K562 (cell line): ENCODE measurements around the gene CCDC116. TPM values are rescaled to one million over a fixed set of nuclear protein-coding genes. Genes with fewer than 3 reads are reported as not detected.
A peak's percentile ranks its signal among the peaks of the same experiment; 100 is the strongest.

Experiments used
- ARID1B ChIP-seq: fragments of 450-650 bp; IDR thresholded peaks from 2 replicates; pipeline ENCODE4 v1.6.1; 2016; ENCODE audit warnings: antibody characterized with exemption, mild to moderate bottlenecking, inconsistent platforms
- CCNT2 ChIP-seq: IDR thresholded peaks from 2 replicates; pipeline ENCODE4 v1.6.1; 2011; ENCODE audit warnings: borderline replicate concordance, low read depth, mild to moderate bottlenecking, moderate library complexity, mixed read lengths, low read length; ENCODE audit not compliant: insufficient read length; ENCODE audit errors: extremely low read depth
- DMBX1 ChIP-seq: fragments of 250-450 bp; sonication (Bioruptor Pico); IDR thresholded peaks from 2 replicates; pipeline ENCODE4 v1.8.0; 2022; ENCODE audit warnings: inconsistent platforms, mild to moderate bottlenecking, moderate library complexity, borderline replicate concordance
- E2F3 ChIP-seq: fragments of 250-450 bp; sonication (Bioruptor Pico); IDR thresholded peaks from 2 replicates; pipeline ENCODE4 v1.4.0; 2020; ENCODE audit warnings: mild to moderate bottlenecking
- EGR1 ChIP-seq: fragments of 450-650 bp; conservative IDR thresholded peaks from 2 replicates; pipeline ENCODE4 v1.6.1; 2017; ENCODE audit warnings: mild to moderate bottlenecking
- MAFF ChIP-seq: IDR thresholded peaks from 2 replicates; pipeline ENCODE4 v1.6.1; 2012; ENCODE audit warnings: low read length, improper control_type of control experiment
- MTA1 ChIP-seq: fragments of 450-650 bp; IDR thresholded peaks from 2 replicates; pipeline ENCODE4 v1.6.1; 2017; ENCODE audit warnings: borderline replicate concordance
- PML ChIP-seq: IDR thresholded peaks from 2 replicates; pipeline ENCODE4 v1.6.1; 2012; ENCODE audit warnings: low read length, inconsistent platforms
- PYGO2 ChIP-seq: fragments of 450-650 bp; IDR thresholded peaks from 2 replicates; pipeline ENCODE4 v1.6.1; 2016; ENCODE audit warnings: mild to moderate bottlenecking, missing genetic modification characterization, moderate library complexity, missing compliant biosample characterization
- RBFOX2 ChIP-seq: fragments of 200-400 bp; formaldehyde crosslinking; IDR thresholded peaks from 2 replicates; pipeline ENCODE4 v1.6.1; 2017; ENCODE audit warnings: low read depth, mild to moderate bottlenecking, low read length, moderate library complexity
- TAF9B ChIP-seq: fragments of 450-650 bp; IDR thresholded peaks from 2 replicates; pipeline ENCODE4 v1.6.1; 2018; ENCODE audit warnings: mild to moderate bottlenecking; ENCODE audit not compliant: partially characterized antibody
- TRIM25 ChIP-seq: fragments of 450-650 bp; IDR thresholded peaks from 2 replicates; pipeline ENCODE4 v1.7.0; 2016; ENCODE audit warnings: borderline replicate concordance
- USF1 ChIP-seq: sonication (generic); formaldehyde crosslinking; IDR thresholded peaks from 2 replicates; pipeline ENCODE4 v1.9.0; 2022; ENCODE audit warnings: mild to moderate bottlenecking, missing genetic modification reagents
- ZNF311 ChIP-seq: fragments of 250-450 bp; sonication (Bioruptor Pico); IDR thresholded peaks from 2 replicates; pipeline ENCODE4 v1.4.0; 2020; ENCODE audit warnings: mild to moderate bottlenecking, moderate library complexity
- ZNF766 ChIP-seq: fragments of 200-800 bp; sonication (Bioruptor generic); conservative IDR thresholded peaks from 2 replicates; pipeline ENCODE4 v1.6.1; 2016; ENCODE audit warnings: missing genetic modification characterization, missing compliant biosample characterization
- polyA plus RNA-seq, 8 experiments: library from polyadenylated mRNA; depleted of rRNA in 4 of 8; stranded (reverse) in 5 of 8; unstranded in 3 of 8; fragments of >200 nt; fragmentation: Nextera tagmentation in 2 of 8; fragmentation: Illumina TruSeq in 1 of 8; extraction: Ambion mirVana in 2 of 8; extraction: Trizol in 1 of 8; gene quantifications; 2 replicates each; pipeline versions ENCODE4 v1.2.1 to v1.2.3, GENCODE V29; 2011 to 2014; ENCODE audit warnings: inconsistent platforms in 1 of 8, missing spikeins in 1 of 8
- total RNA-seq, 7 experiments: library from RNA; depleted of rRNA in 6 of 7; stranded (reverse); fragments of >200 nt in 6 of 7; fragmentation: Illumina TruSeq in 2 of 7; extraction: Trizol in 2 of 7; gene quantifications; 2 replicates each; pipeline versions ENCODE4 v1.2.1 to v1.2.3, GENCODE V29; 2011 to 2021; ENCODE audit warnings: low replicate concordance in 1 of 7
- TF ChIP-seq, protein P1 (sequence below): sonication (generic); formaldehyde crosslinking; IDR thresholded peaks from 2 replicates; pipeline ENCODE4 v1.8.1; 2022; ENCODE audit warnings: missing genetic modification reagents
- TF ChIP-seq, protein P2 (sequence below), 2 experiments: fragments of 450-650 bp; IDR thresholded peaks; 2 replicates each; pipeline ENCODE4 v1.6.1; 2016; ENCODE audit warnings: mild to moderate bottlenecking in 2 of 2, borderline replicate concordance in 1 of 2, low read depth in 1 of 2, moderate library complexity in 1 of 2

CCDC116 gene
- total and polyA plus RNA-seq, 9 of the 15 experiments (the other 6 are each of a cell fraction or from before 2014, with no cell fraction given): 1.6 to 11.3 (median 4.7) TPM

- TF ChIP-seq, protein P1, sequence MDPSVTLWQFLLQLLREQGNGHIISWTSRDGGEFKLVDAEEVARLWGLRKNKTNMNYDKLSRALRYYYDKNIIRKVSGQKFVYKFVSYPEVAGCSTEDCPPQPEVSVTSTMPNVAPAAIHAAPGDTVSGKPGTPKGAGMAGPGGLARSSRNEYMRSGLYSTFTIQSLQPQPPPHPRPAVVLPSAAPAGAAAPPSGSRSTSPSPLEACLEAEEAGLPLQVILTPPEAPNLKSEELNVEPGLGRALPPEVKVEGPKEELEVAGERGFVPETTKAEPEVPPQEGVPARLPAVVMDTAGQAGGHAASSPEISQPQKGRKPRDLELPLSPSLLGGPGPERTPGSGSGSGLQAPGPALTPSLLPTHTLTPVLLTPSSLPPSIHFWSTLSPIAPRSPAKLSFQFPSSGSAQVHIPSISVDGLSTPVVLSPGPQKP (CRISPR knock-in tag): no peak
- TF ChIP-seq RBFOX2 (no peak), TRIM25 (no peak), PML (0 out of 2 replicates have a peak, but pooled peaks have one; percentile 40), USF1 (CRISPR knock-in tag) (no peak), DMBX1 (CRISPR knock-in tag) (no peak), MTA1 (no peak), ZNF766 (CRISPR knock-in tag) (no peak), E2F3 (CRISPR knock-in tag) (no peak), EGR1 (no peak), ZNF311 (CRISPR knock-in tag) (no peak), MAFF (no peak), ARID1B (no peak), CCNT2 (no peak), TAF9B (no peak), PYGO2 (tag) (no peak)
- TF ChIP-seq, protein P2, sequence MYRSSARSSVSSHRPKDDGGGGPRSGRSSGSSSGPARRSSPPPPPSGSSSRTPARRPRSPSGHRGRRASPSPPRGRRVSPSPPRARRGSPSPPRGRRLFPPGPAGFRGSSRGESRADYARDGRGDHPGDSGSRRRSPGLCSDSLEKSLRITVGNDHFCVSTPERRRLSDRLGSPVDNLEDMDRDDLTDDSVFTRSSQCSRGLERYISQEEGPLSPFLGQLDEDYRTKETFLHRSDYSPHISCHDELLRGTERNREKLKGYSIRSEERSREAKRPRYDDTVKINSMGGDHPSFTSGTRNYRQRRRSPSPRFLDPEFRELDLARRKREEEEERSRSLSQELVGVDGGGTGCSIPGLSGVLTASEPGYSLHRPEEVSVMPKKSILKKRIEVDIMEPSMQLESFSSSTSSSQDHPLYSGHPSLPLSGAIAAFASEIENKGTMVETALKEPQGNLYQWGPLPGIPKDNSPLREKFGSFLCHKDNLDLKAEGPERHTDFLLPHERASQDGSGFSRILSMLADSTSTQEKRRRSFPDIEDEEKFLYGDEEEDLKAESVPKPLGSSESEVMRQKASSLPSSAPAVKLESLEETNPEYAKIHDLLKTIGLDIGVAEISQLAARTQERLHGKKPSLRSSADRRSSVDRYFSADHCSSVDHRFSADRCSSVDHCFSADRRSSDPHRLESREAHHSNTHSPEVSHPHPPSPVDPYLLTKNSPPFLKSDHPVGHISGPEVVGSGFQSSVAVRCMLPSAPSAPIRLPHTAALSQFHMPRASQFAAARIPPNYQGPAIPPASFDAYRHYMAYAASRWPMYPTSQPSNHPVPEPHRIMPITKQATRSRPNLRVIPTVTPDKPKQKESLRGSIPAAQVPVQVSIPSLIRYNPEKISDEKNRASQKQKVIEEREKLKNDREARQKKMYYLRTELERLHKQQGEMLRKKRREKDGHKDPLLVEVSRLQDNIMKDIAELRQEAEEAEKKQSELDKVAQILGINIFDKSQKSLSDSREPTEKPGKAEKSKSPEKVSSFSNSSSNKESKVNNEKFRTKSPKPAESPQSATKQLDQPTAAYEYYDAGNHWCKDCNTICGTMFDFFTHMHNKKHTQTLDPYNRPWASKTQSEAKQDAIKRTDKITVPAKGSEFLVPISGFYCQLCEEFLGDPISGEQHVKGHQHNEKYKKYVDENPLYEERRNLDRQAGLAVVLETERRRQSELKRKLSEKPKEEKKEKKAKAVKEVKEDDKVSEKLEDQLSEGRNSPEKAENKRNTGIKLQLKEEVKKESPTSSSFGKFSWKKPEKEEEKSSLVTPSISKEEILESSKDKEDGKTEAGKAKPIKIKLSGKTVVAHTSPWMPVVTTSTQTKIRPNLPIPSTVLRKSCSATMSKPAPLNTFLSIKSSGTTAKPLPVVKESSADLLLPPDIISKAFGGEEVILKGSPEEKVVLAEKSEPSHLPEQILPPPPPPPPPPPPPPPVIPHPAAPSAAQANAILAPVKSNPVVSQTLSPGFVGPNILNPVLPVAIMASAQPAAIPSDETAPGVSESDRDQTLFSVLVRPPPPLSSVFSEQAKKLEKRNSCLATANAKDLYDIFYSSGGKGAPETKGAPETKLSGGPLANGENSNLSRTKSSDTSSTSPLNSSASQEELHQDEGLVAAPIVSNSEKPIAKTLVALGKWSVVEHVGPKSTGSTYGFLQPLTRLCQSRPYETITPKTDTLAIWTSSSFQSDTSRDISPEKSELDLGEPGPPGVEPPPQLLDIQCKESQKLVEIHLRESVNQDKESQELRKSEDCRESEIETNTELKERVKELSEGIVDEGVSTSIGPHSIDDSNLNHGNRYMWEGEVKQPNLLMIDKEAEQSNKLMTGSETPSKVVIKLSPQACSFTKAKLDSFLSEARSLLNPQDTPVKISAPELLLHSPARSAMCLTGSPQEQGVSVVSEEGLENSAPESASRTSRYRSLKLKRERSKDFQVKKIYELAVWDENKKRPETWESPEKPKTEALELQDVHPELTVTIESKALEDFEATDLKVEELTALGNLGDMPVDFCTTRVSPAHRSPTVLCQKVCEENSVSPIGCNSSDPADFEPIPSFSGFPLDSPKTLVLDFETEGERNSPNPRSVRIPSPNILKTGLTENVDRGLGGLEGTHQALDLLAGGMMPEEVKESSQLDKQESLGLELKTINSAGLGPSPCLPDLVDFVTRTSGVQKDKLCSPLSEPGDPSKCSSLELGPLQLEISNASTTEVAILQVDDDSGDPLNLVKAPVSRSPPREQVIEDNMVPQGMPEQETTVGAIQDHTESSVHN (IDR thresholded peaks at IDR 0.05; ENCODE audit: borderline replicate concordance in 1 of 2, low read depth in 1 of 2): no peak
Observed at GRCh38 chr22:21594865-21595452, 37.6 kb upstream of the CCDC116 start (continued).
